ENCODE results near the gene KCNH8.

- TF ChIP-seq GATA3 (IDR thresholded peaks at IDR 0.05; ENCODE audit: low read depth, low read length) (no peak), GATA2 (IDR thresholded peaks at IDR 0.05; ENCODE audit: low read depth, low read length) (no peak)
Observed at GRCh38 chr3:19155375-19155774, 7.1 kb downstream of the KCNH8 start.

All from SH-SY5Y (cell line).